SK-N-SH (cell line): Measurements from ENCODE around the gene MBD2. TPM values are rescaled to one million over a fixed set of nuclear protein-coding genes. Genes with fewer than 3 reads are reported as not detected.
"Not testable (repeated sequence)": the region's sequence is repeated elsewhere in the genome, so short reads cannot be mapped to it uniquely, and the experiment has no call there.

Experiments used
- CTCF ChIA-PET: fragments of 300-600, 350-600 bp; formaldehyde crosslinking; extraction: SDS; loops from one replicate; lab custom pipeline; 2021; lab: Yijun Ruan, JAX
- POLR2A ChIA-PET: fragments of 350-600 bp; sonication (Branson Sonifier 250); formaldehyde crosslinking; extraction: SDS; loops from one replicate; lab custom pipeline; 2020; ENCODE audit warnings: antibody characterized with exemption, inconsistent platforms; lab: Yijun Ruan, JAX
- DNase-seq: peaks from one replicate; pipeline ENCODE4 v3.0.0; 2012
- H2AFZ ChIP-seq: fragments of 200-600 bp; sonication (generic); 2 replicates; pipeline ENCODE4 v1.8.1; 2016; ENCODE audit warnings: antibody characterized with exemption, mild to moderate bottlenecking, low read depth
- H3F3A ChIP-seq: fragments of 200-600 bp; sonication (generic); replicated peaks from 2 replicates; pipeline ENCODE3; 2016; ENCODE audit warnings: antibody characterized with exemption, mild to moderate bottlenecking; ENCODE audit not compliant: insufficient read depth
- H3K27ac ChIP-seq, 2 experiments: fragments of 200-500 bp in 1 of 2; fragments of 200-600 bp in 1 of 2; sonication (Bioruptor generic) in 1 of 2; sonication (generic), shearing (Covaris generic) in 1 of 2; 2 replicates each; pipeline versions ENCODE4 v1.5.1 to v1.6.1; 2014 to 2016; ENCODE audit warnings: low read depth in 2 of 2, inconsistent platforms in 1 of 2, low read length in 1 of 2, mild to moderate bottlenecking in 1 of 2, mixed read lengths in 1 of 2
- H3K27me3 ChIP-seq: fragments of 200-600 bp; sonication (generic), shearing (Covaris generic); 2 replicates; pipeline ENCODE4 v1.6.1; 2016; ENCODE audit warnings: mixed run types; ENCODE audit not compliant: insufficient read depth
- H3K36me3 ChIP-seq, 2 experiments: fragments of 200-500 bp in 1 of 2; fragments of 200-600 bp in 1 of 2; sonication (Bioruptor generic) in 1 of 2; sonication (generic) in 1 of 2; replicated peaks in 1 of 2; 2 replicates each; pipeline versions ENCODE3 to v1.5.1; 2014 to 2016; ENCODE audit warnings: low read length in 1 of 2, mild to moderate bottlenecking in 1 of 2; ENCODE audit not compliant: insufficient read depth in 2 of 2, control insufficient read depth in 1 of 2
- H3K4me1 ChIP-seq, 2 experiments: fragments of 200-500 bp in 1 of 2; fragments of 200-600 bp in 1 of 2; sonication (Bioruptor generic) in 1 of 2; sonication (generic), shearing (Covaris generic) in 1 of 2; 2 replicates each; pipeline versions ENCODE4 v1.5.1 to v1.6.1; 2014 to 2016; ENCODE audit warnings: low read depth in 1 of 2, low read length in 1 of 2, mixed run types in 1 of 2; ENCODE audit not compliant: insufficient read depth in 2 of 2, control insufficient read depth in 1 of 2
- H3K4me2 ChIP-seq: fragments of 200-600 bp; sonication (generic), shearing (Covaris generic); 2 replicates; pipeline ENCODE4 v1.6.1; 2017; ENCODE audit warnings: mixed run types
- H3K4me3 ChIP-seq, 2 experiments: fragments of 200-500 bp in 1 of 2; fragments of 200-600 bp in 1 of 2; sonication (Bioruptor generic) in 1 of 2; sonication (generic), shearing (Covaris generic) in 1 of 2; 2 replicates each; pipeline versions ENCODE4 v1.5.1 to v1.8.1; 2014 to 2016; ENCODE audit warnings: low read depth in 2 of 2, inconsistent platforms in 1 of 2, low read length in 1 of 2, mild to moderate bottlenecking in 1 of 2, mixed read lengths in 1 of 2, moderate library complexity in 1 of 2
- H3K79me2 ChIP-seq: fragments of 200-600 bp; sonication (generic); 2 replicates; pipeline ENCODE4 v1.8.1; 2017; ENCODE audit warnings: mild to moderate bottlenecking; ENCODE audit not compliant: insufficient read depth
- H3K9ac ChIP-seq: fragments of 200-600 bp; sonication (generic); 2 replicates; pipeline ENCODE4 v1.6.1; 2017; ENCODE audit warnings: mixed run types
- H3K9me2 ChIP-seq: fragments of 200-600 bp; sonication (generic); 2 replicates; pipeline ENCODE4 v1.6.1; 2017; ENCODE audit warnings: mixed run types
- H3K9me3 ChIP-seq: fragments of 200-600 bp; sonication (generic); 2 replicates; pipeline ENCODE4 v1.6.1; 2017; ENCODE audit warnings: mixed run types, mild to moderate bottlenecking, moderate library complexity
- H4K20me1 ChIP-seq: fragments of 200-600 bp; sonication (generic); 2 replicates; pipeline ENCODE4 v1.6.1; 2017; ENCODE audit warnings: mild to moderate bottlenecking, mixed run types; ENCODE audit not compliant: insufficient read depth
- ELF1 ChIP-seq: IDR thresholded peaks from 2 replicates; pipeline ENCODE4 v1.4.0; 2012
- FOSL2 ChIP-seq: IDR thresholded peaks from 2 replicates; pipeline ENCODE4 v1.4.0; 2012; ENCODE audit warnings: low read depth, mild to moderate bottlenecking, moderate library complexity, borderline replicate concordance
- FOXJ3 ChIP-seq: sonication (generic); formaldehyde crosslinking; IDR thresholded peaks from 2 replicates; pipeline ENCODE4 v1.5.1; 2020; ENCODE audit warnings: mild to moderate bottlenecking, missing genetic modification reagents
- FOXM1 ChIP-seq: IDR thresholded peaks from 2 replicates; pipeline ENCODE4 v1.4.0; 2012; ENCODE audit warnings: low read depth, mild to moderate bottlenecking
- GATA2 ChIP-seq: sonication (generic); formaldehyde crosslinking; IDR thresholded peaks from 2 replicates; pipeline ENCODE4 v1.5.0; 2020; ENCODE audit warnings: mild to moderate bottlenecking, missing genetic modification reagents
- NRF1 ChIP-seq: IDR thresholded peaks from 2 replicates; pipeline ENCODE4 v1.6.1; 2012; ENCODE audit warnings: low read depth, mild to moderate bottlenecking, low read length
- POLR2AphosphoS5 ChIP-seq: IDR thresholded peaks from 2 replicates; pipeline ENCODE4 v1.6.1; 2012; ENCODE audit warnings: low read depth, low read length
- RAD21 ChIP-seq: IDR thresholded peaks from 2 replicates; pipeline ENCODE4 v1.6.1; 2012; ENCODE audit warnings: mild to moderate bottlenecking, low read length
- RXRA ChIP-seq: IDR thresholded peaks from 2 replicates; pipeline ENCODE4 v1.4.0; 2012; ENCODE audit warnings: low read depth, mild to moderate bottlenecking, borderline replicate concordance
- SIN3A ChIP-seq: IDR thresholded peaks from 2 replicates; pipeline ENCODE4 v1.6.1; 2012; ENCODE audit warnings: low read depth, mild to moderate bottlenecking, low read length, moderate library complexity, borderline replicate concordance
- USF1 ChIP-seq: IDR thresholded peaks from 2 replicates; pipeline ENCODE4 v1.4.0; 2012; ENCODE audit warnings: low read depth, borderline replicate concordance
- ZBTB33 ChIP-seq: IDR thresholded peaks from 2 replicates; pipeline ENCODE4 v1.4.0; 2012; ENCODE audit warnings: low read depth, borderline replicate concordance
- WGBS: methylation state at CpG from one replicate; pipeline ENCODE4 v1.1.6; 2017; ENCODE audit warnings: low lambda C conversion rate; 5-methylcytosine and 5-hydroxymethylcytosine counted together
- polyA plus RNA-seq, 3 experiments: library from polyadenylated mRNA; depleted of rRNA; stranded (reverse); fragments of >200 nt; gene quantifications; 2 replicates each; pipeline ENCODE4 v1.2.3, GENCODE V29; 2012
- TF ChIP-seq, protein P1 (sequence below): IDR thresholded peaks from 2 replicates; pipeline ENCODE4 v1.4.0; 2012; ENCODE audit warnings: low read depth
- TF ChIP-seq, protein P2 (sequence below): fragments of 200-600 bp; sonication (generic); IDR thresholded peaks from 2 replicates; pipeline ENCODE4 v1.6.1; 2017; ENCODE audit warnings: antibody characterized with exemption, mild to moderate bottlenecking, moderate library complexity
- TF ChIP-seq, protein P3 (sequence below): IDR thresholded peaks from 2 replicates; pipeline ENCODE4; 2012

Gene MBD2
- polyA plus RNA-seq, 1 of the 3 experiments (the other 2 are of a cell fraction) = 12.5 TPM

GRCh38 chr18:54205959-54206358, 18.5 kb downstream of the MBD2 start:
- peaks cover 6% of the 10 kb centered on the region for H3F3A ChIP-seq
- peaks cover 88% of the 10 kb centered on the region for H3K79me2 ChIP-seq
- ChIA-PET POLR2A (no interaction called here), CTCF (no interaction called here)
- no peak overlapping the region for H2AFZ ChIP-seq
- H4K20me1 ChIP-seq = peaks cover 56% of the 10 kb centered on the region
- no peak overlapping the region for H3K27ac ChIP-seq
- 88% methylated on average over 1 of the region's 1 CpG for WGBS
- peaks cover 20 to 28% of the 10 kb centered on the region in 2 experiments for H3K36me3 ChIP-seq
- H3K4me1 ChIP-seq = peaks cover 0 to 5% of the 10 kb centered on the region in 2 experiments; a peak in 1 of 4 replicates
- H3K9me2 ChIP-seq = no peaks in the 10 kb centered on the region
- H3K4me2 ChIP-seq = no peak overlapping the region
- no peaks in the 10 kb centered on the region for H3K27me3 ChIP-seq
- no peak for DNase-seq
- TF ChIP-seq, protein P1, sequence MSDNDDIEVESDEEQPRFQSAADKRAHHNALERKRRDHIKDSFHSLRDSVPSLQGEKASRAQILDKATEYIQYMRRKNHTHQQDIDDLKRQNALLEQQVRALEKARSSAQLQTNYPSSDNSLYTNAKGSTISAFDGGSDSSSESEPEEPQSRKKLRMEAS = no peak
- TF ChIP-seq RXRA = no peak
- no peak for TF ChIP-seq POLR2AphosphoS5
- TF ChIP-seq RAD21 = no peak
- TF ChIP-seq, protein P2, sequence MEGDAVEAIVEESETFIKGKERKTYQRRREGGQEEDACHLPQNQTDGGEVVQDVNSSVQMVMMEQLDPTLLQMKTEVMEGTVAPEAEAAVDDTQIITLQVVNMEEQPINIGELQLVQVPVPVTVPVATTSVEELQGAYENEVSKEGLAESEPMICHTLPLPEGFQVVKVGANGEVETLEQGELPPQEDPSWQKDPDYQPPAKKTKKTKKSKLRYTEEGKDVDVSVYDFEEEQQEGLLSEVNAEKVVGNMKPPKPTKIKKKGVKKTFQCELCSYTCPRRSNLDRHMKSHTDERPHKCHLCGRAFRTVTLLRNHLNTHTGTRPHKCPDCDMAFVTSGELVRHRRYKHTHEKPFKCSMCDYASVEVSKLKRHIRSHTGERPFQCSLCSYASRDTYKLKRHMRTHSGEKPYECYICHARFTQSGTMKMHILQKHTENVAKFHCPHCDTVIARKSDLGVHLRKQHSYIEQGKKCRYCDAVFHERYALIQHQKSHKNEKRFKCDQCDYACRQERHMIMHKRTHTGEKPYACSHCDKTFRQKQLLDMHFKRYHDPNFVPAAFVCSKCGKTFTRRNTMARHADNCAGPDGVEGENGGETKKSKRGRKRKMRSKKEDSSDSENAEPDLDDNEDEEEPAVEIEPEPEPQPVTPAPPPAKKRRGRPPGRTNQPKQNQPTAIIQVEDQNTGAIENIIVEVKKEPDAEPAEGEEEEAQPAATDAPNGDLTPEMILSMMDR = no peak
- TF ChIP-seq FOXJ3 = no peak
- TF ChIP-seq SIN3A = no peak
- TF ChIP-seq, protein P3, sequence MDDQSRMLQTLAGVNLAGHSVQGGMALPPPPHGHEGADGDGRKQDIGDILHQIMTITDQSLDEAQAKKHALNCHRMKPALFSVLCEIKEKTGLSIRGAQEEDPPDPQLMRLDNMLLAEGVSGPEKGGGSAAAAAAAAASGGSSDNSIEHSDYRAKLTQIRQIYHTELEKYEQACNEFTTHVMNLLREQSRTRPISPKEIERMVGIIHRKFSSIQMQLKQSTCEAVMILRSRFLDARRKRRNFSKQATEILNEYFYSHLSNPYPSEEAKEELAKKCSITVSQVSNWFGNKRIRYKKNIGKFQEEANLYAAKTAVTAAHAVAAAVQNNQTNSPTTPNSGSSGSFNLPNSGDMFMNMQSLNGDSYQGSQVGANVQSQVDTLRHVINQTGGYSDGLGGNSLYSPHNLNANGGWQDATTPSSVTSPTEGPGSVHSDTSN = no peak
- no peak for TF ChIP-seq USF1
- TF ChIP-seq NRF1 = no peak
- TF ChIP-seq ELF1 = no peak
- TF ChIP-seq ZBTB33 = no peak
- no peak for TF ChIP-seq FOSL2
- no peak for TF ChIP-seq FOXM1
- no peak for TF ChIP-seq GATA2 (CRISPR knock-in tag)
- H3K9ac ChIP-seq = no peak overlapping the region
- H3K4me3 ChIP-seq = no peak overlapping the region
- no peaks in the 10 kb centered on the region for H3K9me3 ChIP-seq

DNA sequence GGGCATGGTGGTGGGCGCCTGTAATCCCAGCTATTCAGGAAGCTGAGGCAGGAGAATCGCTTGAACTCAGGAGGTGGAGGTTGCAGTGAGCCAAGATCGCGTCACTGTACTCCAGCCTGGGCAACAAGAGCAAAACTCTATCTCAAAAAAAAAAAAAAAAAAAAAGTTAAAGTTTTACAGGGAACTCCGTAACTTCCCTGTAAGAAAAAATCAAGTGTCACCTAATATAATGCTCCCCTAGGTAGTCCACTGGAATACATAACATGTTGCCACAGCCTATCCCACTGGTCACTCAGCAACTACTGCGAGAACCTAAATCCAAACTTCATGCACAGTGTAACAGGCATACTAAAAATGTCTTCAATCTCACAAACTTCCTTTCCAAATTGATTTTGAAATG, 19.0 kb downstream of the MBD2 start:
- H3K9me3 ChIP-seq, H2AFZ ChIP-seq, DNase-seq, H3K4me3 ChIP-seq, H3F3A ChIP-seq, H3K4me1 ChIP-seq, H3K27ac ChIP-seq, CTCF ChIA-PET, H3K27me3 ChIP-seq, H3K9me2 ChIP-seq, POLR2A ChIA-PET, H3K9ac ChIP-seq, H3K4me2 ChIP-seq: not testable (repeated sequence)
- peaks cover 21 to 28% of the 10 kb centered on the region in 2 experiments for H3K36me3 ChIP-seq
- H3K79me2 ChIP-seq = peaks cover 84% of the 10 kb centered on the region
- peaks cover 54% of the 10 kb centered on the region for H4K20me1 ChIP-seq
- 94% methylated on average over 6 of the region's 6 CpGs for WGBS
